Left ventricle myocardium inferior (tissue), 1 donor: ENCODE results near the gene CTF1. TPM values are rescaled to one million over a fixed set of nuclear protein-coding genes. Genes with fewer than 3 reads are reported as not detected.
A peak's percentile ranks its signal among the peaks of the same experiment; 100 is the strongest.

ENCODE experiments used
- DNase-seq: peaks from one replicate; pipeline ENCODE4 v3.0.0-alpha.2; 2020
- H3K27ac ChIP-seq: fragments of 200-600 bp; replicated peaks from 2 replicates; pipeline ENCODE4 v1.8.0; 2021
- H3K27me3 ChIP-seq: fragments of 200-600 bp; 2 replicates; pipeline ENCODE4 v1.8.0; 2021; ENCODE audit warnings: low read depth
- H3K36me3 ChIP-seq: fragments of 200-600 bp; 2 replicates; pipeline ENCODE4 v1.8.0; 2021
- H3K4me1 ChIP-seq: fragments of 200-600 bp; 2 replicates; pipeline ENCODE4 v1.8.0; 2021
- H3K4me3 ChIP-seq: fragments of 200-600 bp; 2 replicates; pipeline ENCODE4 v1.8.0; 2021; ENCODE audit warnings: mild to moderate bottlenecking, moderate library complexity
- H3K9me3 ChIP-seq: fragments of 200-600 bp; replicated peaks from 2 replicates; pipeline ENCODE4 v1.8.0; 2021
- intact Hi-C: fragments of 100-400 bp; cut with micrococcal nuclease; formaldehyde crosslinking; loops from one replicate; pipeline ENCODE4 v1.11.0; 2022
- microRNA-seq: library from miRNA; unstranded; fragments of <30 nt; microRNA quantifications from one replicate; pipeline ENCODE4 v1.2.0, GENCODE V29; 2020
- total RNA-seq: library from RNA; stranded (reverse); fragmentation: NEBNext Ultra II Directional; extraction: Animal tissue kit (Norgen Biotek cat#: 25700); gene quantifications from one replicate; pipeline ENCODE4 v1.2.1, GENCODE V29; 2021
- TF ChIP-seq, protein P1 (sequence below): fragments of 200-600 bp; IDR thresholded peaks from 2 replicates; pipeline ENCODE4 v1.8.0; 2021; ENCODE audit warnings: antibody characterized with exemption, mild to moderate bottlenecking, borderline replicate concordance
- donor health status: DM: no; HTN: yes; CAD: no; lungs with severe emphysema.

CTF1 gene
- total RNA-seq, 1 donor from 2014 or later = 9.6 TPM

GRCh38 chr16:30949650-30950515, 53.5 kb downstream of the CTF1 start:
- intact Hi-C loops = no loop called here

DNA sequence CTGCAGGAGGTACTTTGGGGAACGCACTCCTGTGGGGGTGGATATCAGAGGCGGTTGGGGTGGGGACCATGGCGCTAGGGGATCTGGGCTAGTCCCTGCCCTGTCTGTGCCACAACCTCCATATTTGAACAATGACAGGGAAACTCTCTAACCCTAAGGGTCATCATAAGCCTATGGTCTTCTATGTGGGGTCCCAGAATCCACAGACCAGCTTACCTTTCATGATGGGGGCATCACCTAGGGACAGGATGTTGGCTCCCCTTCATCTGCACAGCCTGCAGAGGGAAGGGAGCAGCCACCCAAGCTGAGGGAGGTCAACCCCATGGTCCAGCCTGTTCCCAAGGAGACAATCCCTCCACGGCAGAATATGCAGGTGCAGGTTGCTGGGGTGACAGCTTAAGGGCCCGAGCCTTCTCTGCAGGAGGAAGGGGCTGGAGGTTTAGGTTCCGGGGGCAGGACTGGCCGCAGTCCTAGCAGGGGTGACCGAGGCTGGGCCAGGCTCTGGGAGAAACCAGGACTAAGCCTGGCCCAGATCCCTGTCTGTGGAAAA, 54.2 kb downstream of the CTF1 start:
- peak overlapping the region; percentile 100 for H3K4me3 ChIP-seq
- no peaks in the 10 kb centered on the region for H3K27me3 ChIP-seq
- no peaks in the 10 kb centered on the region for H3K9me3 ChIP-seq
- no peaks in the 10 kb centered on the region for H3K36me3 ChIP-seq
- H3K4me1 ChIP-seq = peaks cover 64% of the 10 kb centered on the region
- intact Hi-C loops = no loop called here
- peak overlapping the region; percentile 98 for H3K27ac ChIP-seq
- no peak for DNase-seq
- TF ChIP-seq, protein P1, sequence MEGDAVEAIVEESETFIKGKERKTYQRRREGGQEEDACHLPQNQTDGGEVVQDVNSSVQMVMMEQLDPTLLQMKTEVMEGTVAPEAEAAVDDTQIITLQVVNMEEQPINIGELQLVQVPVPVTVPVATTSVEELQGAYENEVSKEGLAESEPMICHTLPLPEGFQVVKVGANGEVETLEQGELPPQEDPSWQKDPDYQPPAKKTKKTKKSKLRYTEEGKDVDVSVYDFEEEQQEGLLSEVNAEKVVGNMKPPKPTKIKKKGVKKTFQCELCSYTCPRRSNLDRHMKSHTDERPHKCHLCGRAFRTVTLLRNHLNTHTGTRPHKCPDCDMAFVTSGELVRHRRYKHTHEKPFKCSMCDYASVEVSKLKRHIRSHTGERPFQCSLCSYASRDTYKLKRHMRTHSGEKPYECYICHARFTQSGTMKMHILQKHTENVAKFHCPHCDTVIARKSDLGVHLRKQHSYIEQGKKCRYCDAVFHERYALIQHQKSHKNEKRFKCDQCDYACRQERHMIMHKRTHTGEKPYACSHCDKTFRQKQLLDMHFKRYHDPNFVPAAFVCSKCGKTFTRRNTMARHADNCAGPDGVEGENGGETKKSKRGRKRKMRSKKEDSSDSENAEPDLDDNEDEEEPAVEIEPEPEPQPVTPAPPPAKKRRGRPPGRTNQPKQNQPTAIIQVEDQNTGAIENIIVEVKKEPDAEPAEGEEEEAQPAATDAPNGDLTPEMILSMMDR = no peak

More at GRCh38 chr16:30949650-30950515, 53.5 kb downstream of the CTF1 start:
- Histone ChIP-seq H3K27ac (peak overlapping the region; percentile 98), H3K4me1 (peaks cover 64% of the 10 kb centered on the region), H3K9me3 (no peaks in the 10 kb centered on the region), H3K4me3 (peak overlapping the region; percentile 100), H3K27me3 (no peaks in the 10 kb centered on the region), H3K36me3 (peaks cover 3% of the 10 kb centered on the region)
- peak; percentile 87 for DNase-seq
- TF ChIP-seq, protein P1 = no peak

DNA sequence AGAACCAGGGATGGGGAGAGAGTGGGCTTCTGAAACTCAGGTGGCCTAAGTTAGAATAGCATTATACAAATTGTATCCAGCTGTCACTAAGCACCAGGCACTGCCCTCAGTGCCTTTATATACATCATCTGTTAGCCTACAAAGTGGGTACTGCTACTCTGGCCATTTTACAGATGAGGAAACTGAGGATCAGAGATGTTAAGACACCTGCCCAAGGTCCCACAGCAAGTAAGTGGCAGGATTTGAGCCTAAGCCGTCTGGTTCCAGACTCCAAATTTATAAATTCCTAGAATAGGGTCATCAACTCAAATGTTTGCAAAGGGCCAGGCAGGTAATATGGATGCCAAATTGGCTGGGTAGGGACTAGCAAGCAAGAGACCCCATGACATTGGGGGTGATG, 54.8 kb downstream of the CTF1 start:
- Histone ChIP-seq H3K4me1 (peaks cover 64% of the 10 kb centered on the region), H3K27ac (peak overlapping the region; percentile 98), H3K9me3 (no peaks in the 10 kb centered on the region), H3K36me3 (no peaks in the 10 kb centered on the region), H3K4me3 (peak overlapping the region; percentile 100), H3K27me3 (no peaks in the 10 kb centered on the region)
- intact Hi-C loops = no loop called here
- TF ChIP-seq, protein P1 = no peak
- DNase-seq = no peak

- Histone ChIP-seq H3K27me3 (no peaks in the 10 kb centered on the region), H3K36me3 (no peaks in the 10 kb centered on the region), H3K9me3 (no peaks in the 10 kb centered on the region), H3K27ac (peak overlapping the region; percentile 98), H3K4me1 (peaks cover 69% of the 10 kb centered on the region), H3K4me3 (no peak overlapping the region)
- intact Hi-C loops = no loop called here
- TF ChIP-seq, protein P1 = no peak
- DNase-seq = peak; percentile 69
Measured at GRCh38 chr16:30951750-30952149, 55.3 kb downstream of the CTF1 start.

DNA sequence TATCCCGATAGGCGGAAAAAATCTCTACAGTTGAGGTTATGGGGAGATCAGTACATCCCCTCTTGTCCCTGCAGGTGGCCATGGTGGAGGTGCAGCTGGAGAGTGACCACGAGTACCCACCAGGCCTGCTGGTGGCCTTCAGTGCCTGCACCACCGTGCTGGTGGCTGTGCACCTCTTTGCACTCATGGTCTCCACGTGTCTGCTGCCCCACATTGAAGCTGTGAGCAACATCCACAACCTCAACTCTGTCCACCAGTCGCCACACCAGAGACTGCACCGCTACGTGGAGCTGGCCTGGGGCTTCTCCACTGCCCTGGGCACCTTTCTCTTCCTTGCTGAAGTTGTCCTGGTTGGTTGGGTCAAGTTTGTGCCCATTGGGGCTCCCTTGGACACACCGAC, 56.7 kb downstream of the CTF1 start:
- no peaks in the 10 kb centered on the region for H3K36me3 ChIP-seq
- peak overlapping the region; percentile 38 for H3K27ac ChIP-seq
- peaks cover 72% of the 10 kb centered on the region for H3K4me1 ChIP-seq
- no peaks in the 10 kb centered on the region for H3K27me3 ChIP-seq
- intact Hi-C loops = no loop called here
- no peak for DNase-seq
- TF ChIP-seq, protein P1 = no peak
- no peaks in the 10 kb centered on the region for H3K9me3 ChIP-seq
- H3K4me3 ChIP-seq = no peak overlapping the region

Small RNA genes lying within 50 kb of the gene (microRNA-seq; reads per million reads assigned to microRNA genes)
- gene MIR4519 (1.6 reads per million), gene MIR762 (not detected)

Other genes with a start within 250 kb of the CTF1 start
- 15.4 TPM for gene PRR14, start 245.7 kb upstream of the CTF1 start, total RNA-seq
- 27.8 TPM for gene FBRS, start 238.2 kb upstream of the CTF1 start, total RNA-seq
- gene SRCAP, start 197.4 kb upstream of the CTF1 start, total RNA-seq = 42.5 TPM
- 15.6 TPM for gene PHKG2, start 148.2 kb upstream of the CTF1 start, total RNA-seq
- 0.69 TPM for gene CFAP119, start 134.6 kb upstream of the CTF1 start, total RNA-seq
- 35.6 TPM for gene RNF40, start 134.3 kb upstream of the CTF1 start, total RNA-seq
- 21.1 TPM for gene ZNF629, start 109.4 kb upstream of the CTF1 start, total RNA-seq
- 25.2 TPM for gene BCL7C, start 2.5 kb upstream of the CTF1 start, total RNA-seq
- gene FBXL19, start 27.0 kb downstream of the CTF1 start, total RNA-seq = 6.3 TPM
- gene ORAI3, start 52.5 kb downstream of the CTF1 start, total RNA-seq = 12.2 TPM
- 7.4 TPM for gene SETD1A, start 61.1 kb downstream of the CTF1 start, total RNA-seq
- gene HSD3B7, start 88.6 kb downstream of the CTF1 start, total RNA-seq = 5.5 TPM
- gene STX1B, start 114.0 kb downstream of the CTF1 start, total RNA-seq = 0.77 TPM
- gene STX4, start 136.9 kb downstream of the CTF1 start, total RNA-seq = 43.1 TPM
- gene ZNF668, start 177.6 kb downstream of the CTF1 start, total RNA-seq = 5.3 TPM
- 9.6 TPM for gene ZNF646, start 177.8 kb downstream of the CTF1 start, total RNA-seq
- gene PRSS53, start 192.3 kb downstream of the CTF1 start, total RNA-seq = 1.2 TPM
- 39.5 TPM for gene VKORC1, start 198.2 kb downstream of the CTF1 start, total RNA-seq
- gene BCKDK, start 211.8 kb downstream of the CTF1 start, total RNA-seq = 75.9 TPM
- 72.0 TPM for gene KAT8, start 221.1 kb downstream of the CTF1 start, total RNA-seq
- gene PRSS8, start 239.1 kb downstream of the CTF1 start, total RNA-seq = not detected